ENCODE data around the gene ZSCAN1.

ZSCAN1 gene

GRCh38 chr19:58014141-58014540, 19.7 kb upstream of the ZSCAN1 start:
- H3K9ac ChIP-seq (ENCODE audit: low read depth, low read length) = no peak overlapping the region

GRCh38 chr19:58020129-58020528, 13.7 kb upstream of the ZSCAN1 start:
- no peaks in the 10 kb centered on the region for H3K27me3 ChIP-seq (ENCODE audit: control insufficient read depth, insufficient read depth, low read length)
- H3K9ac ChIP-seq (ENCODE audit: low read depth, low read length) = no peak overlapping the region
- H3K9me3 ChIP-seq (ENCODE audit: control insufficient read depth, insufficient read depth, low read length) = peaks cover 3% of the 10 kb centered on the region
- H3K36me3 ChIP-seq (ENCODE audit: control insufficient read depth, insufficient read depth, low read length) = no peaks in the 10 kb centered on the region
- H3K4me1 ChIP-seq (ENCODE audit: control insufficient read depth, insufficient read depth, low read length) = no peaks in the 10 kb centered on the region
- no peak overlapping the region for H3K4me3 ChIP-seq (ENCODE audit: low read depth, low read length)

More at GRCh38 chr19:58014141-58014540, 19.7 kb upstream of the ZSCAN1 start:
- no peaks in the 10 kb centered on the region for H3K4me1 ChIP-seq (ENCODE audit: control insufficient read depth, insufficient read depth, low read length)
- no peaks in the 10 kb centered on the region for H3K27me3 ChIP-seq (ENCODE audit: control insufficient read depth, insufficient read depth, low read length)
- no peaks in the 10 kb centered on the region for H3K36me3 ChIP-seq (ENCODE audit: control insufficient read depth, insufficient read depth, low read length)
- no peak overlapping the region for H3K4me3 ChIP-seq (ENCODE audit: low read depth, low read length)
- H3K9me3 ChIP-seq (ENCODE audit: control insufficient read depth, insufficient read depth, low read length) = peaks cover 3% of the 10 kb centered on the region

DNA sequence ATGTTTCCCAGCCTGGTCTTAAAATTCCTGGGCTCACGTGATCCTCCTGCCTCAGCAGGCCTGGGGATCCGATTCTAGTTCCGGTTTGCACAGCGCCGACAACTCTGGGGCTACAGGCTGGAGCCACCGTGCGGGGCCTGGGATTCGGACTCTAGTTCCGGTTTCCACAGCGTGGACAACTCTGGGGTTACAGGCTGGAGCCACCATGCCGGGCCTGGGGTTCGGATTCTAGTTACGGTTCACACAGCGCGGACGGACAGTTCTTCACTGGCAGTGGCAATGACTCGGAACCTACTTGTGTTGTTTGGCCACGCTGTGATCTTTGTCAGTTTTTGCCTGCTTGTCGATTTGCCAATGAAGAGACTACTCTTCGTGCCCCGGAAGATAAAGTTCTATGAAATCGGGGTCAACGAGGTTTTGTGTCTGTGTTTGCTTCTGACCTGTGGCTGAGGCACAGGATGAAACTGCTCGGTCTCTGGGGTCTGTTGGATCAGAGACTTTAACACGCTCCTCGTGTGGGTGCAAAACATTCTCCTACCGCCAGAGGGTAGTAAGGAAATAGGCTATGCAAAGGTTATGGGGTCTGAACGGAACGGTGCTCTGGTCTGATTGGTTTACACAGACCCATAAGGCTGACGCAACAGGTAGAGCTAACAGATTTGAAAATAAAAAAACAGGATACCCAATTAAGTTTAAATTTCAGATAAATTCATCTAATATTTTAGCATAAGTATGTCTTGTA, 12.1 kb upstream of the ZSCAN1 start:
- Histone ChIP-seq H3K27me3 (ENCODE audit: control insufficient read depth, insufficient read depth, low read length) (no peaks in the 10 kb centered on the region), H3K9me3 (ENCODE audit: control insufficient read depth, insufficient read depth, low read length) (no peaks in the 10 kb centered on the region), H3K36me3 (ENCODE audit: control insufficient read depth, insufficient read depth, low read length) (no peaks in the 10 kb centered on the region), H3K9ac (ENCODE audit: low read depth, low read length) (no peak overlapping the region), H3K4me1 (ENCODE audit: control insufficient read depth, insufficient read depth, low read length) (no peaks in the 10 kb centered on the region), H3K4me3 (ENCODE audit: low read depth, low read length) (no peak overlapping the region)

GRCh38 chr19:58022283-58022660, 11.6 kb upstream of the ZSCAN1 start:
- Histone ChIP-seq H3K36me3 (ENCODE audit: control insufficient read depth, insufficient read depth, low read length) (no peaks in the 10 kb centered on the region), H3K4me1 (ENCODE audit: control insufficient read depth, insufficient read depth, low read length) (no peaks in the 10 kb centered on the region), H3K9me3 (ENCODE audit: control insufficient read depth, insufficient read depth, low read length) (no peaks in the 10 kb centered on the region), H3K4me3 (ENCODE audit: low read depth, low read length) (no peak overlapping the region), H3K27me3 (ENCODE audit: control insufficient read depth, insufficient read depth, low read length) (no peaks in the 10 kb centered on the region), H3K9ac (ENCODE audit: low read depth, low read length) (no peak overlapping the region)

DNA sequence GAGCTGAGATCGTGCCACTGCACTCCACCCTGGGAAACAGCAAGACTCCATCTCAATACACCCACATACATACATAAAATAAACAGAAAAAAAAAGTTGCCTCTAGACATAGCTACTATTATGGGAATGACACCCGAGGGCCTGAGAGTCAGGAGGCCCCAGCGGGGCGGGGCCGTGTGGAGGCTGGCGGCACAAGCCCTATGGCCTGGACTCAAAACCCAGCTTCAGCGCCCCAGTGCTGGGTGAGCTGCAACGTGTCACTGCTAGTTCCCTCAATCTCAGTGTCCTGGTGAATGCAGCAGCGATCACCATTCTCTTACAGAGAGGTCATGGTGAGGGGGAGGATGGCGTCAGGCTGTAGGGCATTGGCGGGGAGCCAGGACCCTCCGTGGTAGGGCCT, 9.2 kb upstream of the ZSCAN1 start:
- no peaks in the 10 kb centered on the region for H3K27me3 ChIP-seq (ENCODE audit: control insufficient read depth, insufficient read depth, low read length)
- H3K4me3 ChIP-seq (ENCODE audit: low read depth, low read length) = no peak overlapping the region
- no peaks in the 10 kb centered on the region for H3K4me1 ChIP-seq (ENCODE audit: control insufficient read depth, insufficient read depth, low read length)
- no peak overlapping the region for H3K9ac ChIP-seq (ENCODE audit: low read depth, low read length)
- H3K9me3 ChIP-seq (ENCODE audit: control insufficient read depth, insufficient read depth, low read length) = no peaks in the 10 kb centered on the region
- no peaks in the 10 kb centered on the region for H3K36me3 ChIP-seq (ENCODE audit: control insufficient read depth, insufficient read depth, low read length)

- Histone ChIP-seq H3K36me3 (ENCODE audit: control insufficient read depth, insufficient read depth, low read length) (no peaks in the 10 kb centered on the region), H3K4me1 (ENCODE audit: control insufficient read depth, insufficient read depth, low read length) (no peaks in the 10 kb centered on the region), H3K4me3 (ENCODE audit: low read depth, low read length) (peak overlapping the region; percentile 18), H3K9ac (ENCODE audit: low read depth, low read length) (no peak overlapping the region), H3K27me3 (ENCODE audit: control insufficient read depth, insufficient read depth, low read length) (no peaks in the 10 kb centered on the region), H3K9me3 (ENCODE audit: control insufficient read depth, insufficient read depth, low read length) (no peaks in the 10 kb centered on the region)
These were observed 610 bp downstream of the ZSCAN1 start for GRCh38 chr19:58034477-58034793.

- Histone ChIP-seq H3K9me3 (ENCODE audit: control insufficient read depth, insufficient read depth, low read length) (no peaks in the 10 kb centered on the region), H3K4me3 (ENCODE audit: low read depth, low read length) (no peak overlapping the region), H3K27me3 (ENCODE audit: control insufficient read depth, insufficient read depth, low read length) (no peaks in the 10 kb centered on the region), H3K4me1 (ENCODE audit: control insufficient read depth, insufficient read depth, low read length) (no peaks in the 10 kb centered on the region), H3K9ac (ENCODE audit: low read depth, low read length) (no peak overlapping the region), H3K36me3 (ENCODE audit: control insufficient read depth, insufficient read depth, low read length) (no peaks in the 10 kb centered on the region)
These were observed 2.0 kb downstream of the ZSCAN1 start for GRCh38 chr19:58035863-58036262.

DNA sequence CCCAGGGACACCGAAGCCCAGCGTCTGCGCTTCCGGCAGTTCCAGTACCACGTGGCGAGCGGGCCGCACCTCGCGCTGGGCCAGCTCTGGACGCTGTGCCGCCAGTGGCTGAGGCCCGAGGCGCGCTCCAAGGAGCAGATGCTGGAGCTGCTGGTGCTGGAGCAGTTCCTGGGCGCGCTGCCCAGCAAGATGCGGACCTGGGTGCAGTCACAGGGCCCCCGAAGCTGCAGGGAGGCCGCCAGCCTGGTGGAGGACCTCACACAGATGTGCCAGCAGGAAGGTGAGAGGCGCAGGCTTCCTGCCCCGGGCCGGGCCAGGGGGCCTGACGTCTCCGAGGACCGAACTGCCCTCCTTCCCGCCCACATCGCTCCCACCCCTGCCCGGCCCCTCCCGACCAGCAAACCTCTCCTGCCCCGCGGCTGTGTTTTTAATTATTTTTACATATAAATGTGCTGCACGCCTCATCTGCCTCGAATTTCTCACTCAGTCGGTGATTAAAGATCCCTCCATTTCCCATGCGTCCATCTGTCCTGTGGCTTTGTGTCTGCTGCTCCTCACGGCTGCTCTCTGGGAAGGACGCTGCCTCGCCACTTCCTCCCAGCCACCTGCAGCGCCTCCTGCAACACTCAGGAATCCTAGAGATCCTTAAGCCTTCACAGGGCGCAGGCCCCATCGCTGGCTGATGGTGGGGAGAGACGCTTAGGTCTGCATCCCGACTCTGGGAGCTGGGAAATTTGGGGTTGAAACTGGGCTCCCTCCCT, 4.3 kb downstream of the ZSCAN1 start:
- H3K4me3 ChIP-seq (ENCODE audit: low read depth, low read length) = no peak overlapping the region
- no peaks in the 10 kb centered on the region for H3K36me3 ChIP-seq (ENCODE audit: control insufficient read depth, insufficient read depth, low read length)
- no peaks in the 10 kb centered on the region for H3K9me3 ChIP-seq (ENCODE audit: control insufficient read depth, insufficient read depth, low read length)
- no peaks in the 10 kb centered on the region for H3K27me3 ChIP-seq (ENCODE audit: control insufficient read depth, insufficient read depth, low read length)
- no peaks in the 10 kb centered on the region for H3K4me1 ChIP-seq (ENCODE audit: control insufficient read depth, insufficient read depth, low read length)
- H3K9ac ChIP-seq (ENCODE audit: low read depth, low read length) = no peak overlapping the region

DNA sequence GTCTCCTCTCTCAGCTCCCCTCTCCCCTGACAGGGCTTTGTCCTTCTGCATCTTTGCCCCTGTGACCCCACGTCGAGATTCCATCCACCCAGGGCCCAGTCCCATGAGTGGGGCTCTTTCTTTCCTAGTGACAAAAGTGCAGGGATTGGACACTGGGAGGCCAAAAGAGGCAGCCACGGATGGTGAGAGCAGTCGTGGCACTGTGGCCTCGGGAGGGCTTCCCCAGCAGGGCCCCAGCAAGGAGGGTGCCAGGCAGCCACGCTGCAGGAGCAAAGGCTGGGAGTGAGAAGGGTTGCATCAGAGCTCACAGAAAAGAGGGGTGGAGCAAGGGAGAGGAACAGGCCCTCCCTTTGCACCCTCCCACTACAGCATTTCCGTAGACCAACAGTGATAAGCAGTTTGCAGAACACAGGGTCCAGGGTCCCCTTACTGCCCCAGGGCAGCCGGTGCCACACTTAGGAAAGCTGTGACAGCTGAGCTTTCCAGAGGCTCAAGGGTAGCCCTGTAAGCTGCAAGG, 4.9 kb downstream of the ZSCAN1 start:
- H3K4me3 ChIP-seq (ENCODE audit: low read depth, low read length) = no peak overlapping the region
- no peak overlapping the region for H3K9ac ChIP-seq (ENCODE audit: low read depth, low read length)
- no peaks in the 10 kb centered on the region for H3K27me3 ChIP-seq (ENCODE audit: control insufficient read depth, insufficient read depth, low read length)
- H3K36me3 ChIP-seq (ENCODE audit: control insufficient read depth, insufficient read depth, low read length) = no peaks in the 10 kb centered on the region
- H3K4me1 ChIP-seq (ENCODE audit: control insufficient read depth, insufficient read depth, low read length) = no peaks in the 10 kb centered on the region
- no peaks in the 10 kb centered on the region for H3K9me3 ChIP-seq (ENCODE audit: control insufficient read depth, insufficient read depth, low read length)

GRCh38 chr19:58040751-58041525, 7.1 kb downstream of the ZSCAN1 start:
- Histone ChIP-seq H3K4me1 (ENCODE audit: control insufficient read depth, insufficient read depth, low read length) (no peaks in the 10 kb centered on the region), H3K9me3 (ENCODE audit: control insufficient read depth, insufficient read depth, low read length) (peaks cover under 1% of the 10 kb centered on the region), H3K9ac (ENCODE audit: low read depth, low read length) (no peak overlapping the region), H3K4me3 (ENCODE audit: low read depth, low read length) (no peak overlapping the region), H3K36me3 (ENCODE audit: control insufficient read depth, insufficient read depth, low read length) (no peaks in the 10 kb centered on the region), H3K27me3 (ENCODE audit: control insufficient read depth, insufficient read depth, low read length) (no peaks in the 10 kb centered on the region)

GRCh38 chr19:58042495-58043340, 8.9 kb downstream of the ZSCAN1 start:
- no peaks in the 10 kb centered on the region for H3K27me3 ChIP-seq (ENCODE audit: control insufficient read depth, insufficient read depth, low read length)
- H3K4me3 ChIP-seq (ENCODE audit: low read depth, low read length) = no peak overlapping the region
- H3K9ac ChIP-seq (ENCODE audit: low read depth, low read length) = no peak overlapping the region
- no peaks in the 10 kb centered on the region for H3K36me3 ChIP-seq (ENCODE audit: control insufficient read depth, insufficient read depth, low read length)
- H3K9me3 ChIP-seq (ENCODE audit: control insufficient read depth, insufficient read depth, low read length) = peaks cover 6% of the 10 kb centered on the region
- no peaks in the 10 kb centered on the region for H3K4me1 ChIP-seq (ENCODE audit: control insufficient read depth, insufficient read depth, low read length)

All from iPS-15b (cell line).